Measurements from ENCODE around the gene APOBEC3H. TPM values are rescaled to one million over a fixed set of nuclear protein-coding genes. Genes with fewer than 3 reads are reported as not detected.

The APOBEC3H gene
- total and polyA plus RNA-seq, 2 donors (not counting 3 experiments of a cell fraction or from before 2014, with no cell fraction given), result not detected

DNA sequence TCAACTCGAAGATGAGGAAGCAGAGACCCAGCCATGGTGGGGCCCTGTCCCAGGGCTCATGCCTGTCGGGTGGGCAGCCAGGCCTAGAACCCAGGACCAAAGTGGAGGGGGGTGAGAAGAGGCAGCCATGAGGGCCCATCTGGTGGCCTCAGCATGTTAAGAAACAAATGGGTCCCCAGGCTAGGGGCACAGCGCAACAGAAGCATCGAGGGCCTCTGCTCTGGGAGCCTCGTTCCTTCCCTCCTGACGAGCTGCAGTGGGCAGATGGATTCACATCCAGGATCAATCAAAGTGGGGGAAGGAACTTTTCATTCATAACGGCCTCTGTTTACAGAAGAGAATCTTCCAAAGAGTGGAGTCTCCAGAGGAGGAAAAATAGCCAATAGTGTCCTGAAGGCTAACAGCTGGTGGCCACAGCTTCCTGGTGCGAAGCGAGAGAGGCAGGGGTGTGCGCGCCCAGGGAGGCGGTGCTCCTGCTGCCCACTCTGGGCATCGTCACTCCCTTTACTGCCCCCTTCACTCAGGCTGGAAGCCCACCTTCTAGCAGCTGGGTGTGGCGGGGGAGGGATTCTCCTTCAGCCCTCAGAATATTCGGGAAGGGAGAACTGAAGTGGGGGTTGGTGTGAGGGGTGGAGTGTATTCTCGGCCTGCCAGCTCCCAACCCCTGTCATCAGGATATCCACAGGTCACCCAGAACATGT lies 51.1 kb downstream of the APOBEC3H start:
- no peak for DNase-seq (ENCODE audit: low read depth, low spot score)
- Histone ChIP-seq H3K36me3 (ENCODE audit: control insufficient read depth in 2 of 2, extremely low read depth in 1 of 2, insufficient read depth in 2 of 2, low read length in 2 of 2) (no peaks in the 10 kb centered on the region), H3K9me3 (replicated peaks; ENCODE audit: control insufficient read depth, insufficient read depth, low read length) (no peaks in the 10 kb centered on the region), H3K79me2 (ENCODE audit: control insufficient read depth, insufficient read depth, low read length) (no peaks in the 10 kb centered on the region), H3K9me1 (replicated peaks; ENCODE audit: control insufficient read depth, extremely low read depth, insufficient read depth, low read length) (no peaks in the 10 kb centered on the region), H3K4me3 (replicated peaks in 1 of 3; ENCODE audit: insufficient read depth in 1 of 3, low read depth in 1 of 3, low read length in 3 of 3) (no peak overlapping the region), H3K27me3 (ENCODE audit: control insufficient read depth in 2 of 2, insufficient read depth in 2 of 2, low read length in 2 of 2) (peaks cover 0 to under 1% of the 10 kb centered on the region in 2 experiments), H3K27ac (ENCODE audit: insufficient read depth, low read depth, low read length) (no peak overlapping the region), H3K4me2 (ENCODE audit: insufficient read depth, low read length) (no peak overlapping the region), H3K4me1 (ENCODE audit: control insufficient read depth, extremely low read depth, insufficient read depth, low read length) (peaks cover 11% of the 10 kb centered on the region), H4K20me1 (replicated peaks; ENCODE audit: control insufficient read depth, extremely low read depth, insufficient read depth, low read length) (no peaks in the 10 kb centered on the region), H2AFZ (ENCODE audit: low read depth, low read length) (no peak overlapping the region), H3K9ac (replicated peaks; ENCODE audit: extremely low read depth, insufficient read depth, low read length) (no peak overlapping the region)
- dilution Hi-C loops (cut with MboI; ENCODE audit: extremely low pct_ligation_motif_present, low sequenced_read_pairs), result no loop called here
- no TSS peak for BruUV-seq (replicated peaks)
- POLR2A ChIA-PET, result interaction anchor here (0.8 to 1.4 kb wide), 2 partner anchors 170 to 171 kb away, joined by 3 to 4 read pairs; no protein-coding TSS in a partner anchor
- TF ChIP-seq, protein P1, sequence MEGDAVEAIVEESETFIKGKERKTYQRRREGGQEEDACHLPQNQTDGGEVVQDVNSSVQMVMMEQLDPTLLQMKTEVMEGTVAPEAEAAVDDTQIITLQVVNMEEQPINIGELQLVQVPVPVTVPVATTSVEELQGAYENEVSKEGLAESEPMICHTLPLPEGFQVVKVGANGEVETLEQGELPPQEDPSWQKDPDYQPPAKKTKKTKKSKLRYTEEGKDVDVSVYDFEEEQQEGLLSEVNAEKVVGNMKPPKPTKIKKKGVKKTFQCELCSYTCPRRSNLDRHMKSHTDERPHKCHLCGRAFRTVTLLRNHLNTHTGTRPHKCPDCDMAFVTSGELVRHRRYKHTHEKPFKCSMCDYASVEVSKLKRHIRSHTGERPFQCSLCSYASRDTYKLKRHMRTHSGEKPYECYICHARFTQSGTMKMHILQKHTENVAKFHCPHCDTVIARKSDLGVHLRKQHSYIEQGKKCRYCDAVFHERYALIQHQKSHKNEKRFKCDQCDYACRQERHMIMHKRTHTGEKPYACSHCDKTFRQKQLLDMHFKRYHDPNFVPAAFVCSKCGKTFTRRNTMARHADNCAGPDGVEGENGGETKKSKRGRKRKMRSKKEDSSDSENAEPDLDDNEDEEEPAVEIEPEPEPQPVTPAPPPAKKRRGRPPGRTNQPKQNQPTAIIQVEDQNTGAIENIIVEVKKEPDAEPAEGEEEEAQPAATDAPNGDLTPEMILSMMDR (IDR thresholded peaks at IDR 0.05; ENCODE audit: extremely low read depth in 1 of 2, insufficient read depth in 1 of 2, low read depth in 1 of 2, low read length in 2 of 2), result no peak
- TF ChIP-seq POLR2A (IDR thresholded peaks at IDR 0.05; ENCODE audit: low read depth, low read length), result no peak
- no peak for FAIRE-seq
- CTCF ChIA-PET, result interaction anchor here (1.6 kb wide), 2 partner anchors 12 to 279 kb away, joined by 3 to 5 read pairs; no protein-coding TSS in a partner anchor
- intact Hi-C loops (cut with micrococcal nuclease), result no loop called here

DNA sequence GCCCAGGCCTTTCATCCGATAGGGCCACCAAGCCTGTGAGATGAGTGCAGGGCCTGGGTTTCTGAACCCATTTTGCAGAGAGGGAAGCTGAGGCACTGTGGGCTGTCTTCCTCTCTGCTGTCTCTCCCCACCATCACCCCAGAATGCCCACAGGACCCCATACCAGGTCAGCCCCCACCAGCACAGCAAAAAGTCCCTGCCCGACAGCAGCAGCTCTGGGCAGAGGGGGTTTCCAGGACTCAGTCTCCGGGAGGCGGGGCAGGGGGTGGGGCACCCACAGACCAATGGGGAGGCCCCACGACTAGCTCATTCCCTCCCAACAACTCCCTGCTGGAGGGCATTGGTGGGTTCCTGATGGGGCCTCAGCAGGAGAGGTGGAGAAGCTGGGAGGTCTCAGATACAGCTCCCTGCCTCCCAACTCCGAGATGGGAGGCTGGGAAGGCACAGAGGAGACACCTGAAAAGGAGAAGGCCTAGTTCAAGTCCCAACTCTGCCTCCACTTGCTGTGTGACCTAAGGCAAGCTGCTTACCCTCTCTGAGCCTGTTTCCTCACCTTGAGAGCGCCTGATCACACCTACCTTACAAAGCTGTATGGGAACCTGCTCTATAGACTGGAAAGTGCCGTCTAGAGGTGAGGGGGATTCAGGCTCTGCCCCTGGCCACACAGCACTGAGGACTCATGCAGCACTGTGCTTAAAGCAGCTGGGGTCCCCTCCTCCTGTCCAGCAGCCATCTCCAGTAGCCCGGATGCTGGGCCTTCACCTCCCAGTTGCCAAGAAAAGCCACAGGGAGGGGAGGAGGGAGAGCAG lies 51.9 kb downstream of the APOBEC3H start:
- ChIA-PET POLR2A (interaction anchor here (0.8 to 1.4 kb wide), 2 partner anchors 169 to 170 kb away, joined by 3 to 4 read pairs; no protein-coding TSS in a partner anchor), CTCF (interaction anchor here (1.0 to 1.6 kb wide), 5 partner anchors 13 to 280 kb away, joined by 3 to 5 read pairs (median 3); no protein-coding TSS in a partner anchor)
- TF ChIP-seq JUN (IDR thresholded peaks at IDR 0.05; ENCODE audit: borderline replicate concordance, insufficient read depth, insufficient read length, low read depth), result no peak
- TF ChIP-seq GATA2 (IDR thresholded peaks at IDR 0.05; ENCODE audit: insufficient read depth, insufficient read length, low read depth, low read length), result no peak
- TF ChIP-seq POLR2A (IDR thresholded peaks at IDR 0.05; ENCODE audit: low read depth, low read length), result no peak
- TF ChIP-seq MYC (IDR thresholded peaks at IDR 0.05; ENCODE audit: low read depth, low read length), result no peak
- no peak for TF ChIP-seq POLR2AphosphoS5 (IDR thresholded peaks at IDR 0.05; ENCODE audit: insufficient read depth, low read depth, low read length)
- no peak for TF ChIP-seq FOS (IDR thresholded peaks at IDR 0.05; ENCODE audit: borderline replicate concordance, insufficient read depth, low read length)
- TF ChIP-seq, protein P2, sequence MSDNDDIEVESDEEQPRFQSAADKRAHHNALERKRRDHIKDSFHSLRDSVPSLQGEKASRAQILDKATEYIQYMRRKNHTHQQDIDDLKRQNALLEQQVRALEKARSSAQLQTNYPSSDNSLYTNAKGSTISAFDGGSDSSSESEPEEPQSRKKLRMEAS (IDR thresholded peaks at IDR 0.05; ENCODE audit: insufficient read depth, insufficient read length), result no peak
- TF ChIP-seq, protein P1 (IDR thresholded peaks at IDR 0.05; ENCODE audit: extremely low read depth in 1 of 2, insufficient read depth in 1 of 2, low read depth in 1 of 2, low read length in 2 of 2), result no peak
- TF ChIP-seq EZH2 (IDR thresholded peaks at IDR 0.05; ENCODE audit: borderline replicate concordance, low read depth, low read length, severe bottlenecking), result no peak
- Histone ChIP-seq H3K9ac (replicated peaks; ENCODE audit: extremely low read depth, insufficient read depth, low read length) (no peak overlapping the region), H3K27me3 (ENCODE audit: control insufficient read depth in 2 of 2, insufficient read depth in 2 of 2, low read length in 2 of 2) (peaks cover 6 to 8% of the 10 kb centered on the region in 2 experiments), H4K20me1 (replicated peaks; ENCODE audit: control insufficient read depth, extremely low read depth, insufficient read depth, low read length) (no peaks in the 10 kb centered on the region), H3K27ac (ENCODE audit: insufficient read depth, low read depth, low read length) (no peak overlapping the region), H3K79me2 (ENCODE audit: control insufficient read depth, insufficient read depth, low read length) (no peaks in the 10 kb centered on the region), H3K4me1 (ENCODE audit: control insufficient read depth, extremely low read depth, insufficient read depth, low read length) (peaks cover 11% of the 10 kb centered on the region), H2AFZ (ENCODE audit: low read depth, low read length) (no peak overlapping the region), H3K4me3 (replicated peaks in 1 of 3; ENCODE audit: insufficient read depth in 1 of 3, low read depth in 1 of 3, low read length in 3 of 3) (no peak overlapping the region), H3K9me1 (replicated peaks; ENCODE audit: control insufficient read depth, extremely low read depth, insufficient read depth, low read length) (no peaks in the 10 kb centered on the region), H3K36me3 (ENCODE audit: control insufficient read depth in 2 of 2, extremely low read depth in 1 of 2, insufficient read depth in 2 of 2, low read length in 2 of 2) (no peaks in the 10 kb centered on the region), H3K9me3 (replicated peaks; ENCODE audit: control insufficient read depth, insufficient read depth, low read length) (no peaks in the 10 kb centered on the region), H3K4me2 (ENCODE audit: insufficient read depth, low read length) (no peak overlapping the region)
- no TSS peak for BruUV-seq (replicated peaks)
- FAIRE-seq, result no peak
- intact Hi-C loops (cut with micrococcal nuclease) (no loop called here), dilution Hi-C loops (cut with MboI; ENCODE audit: extremely low pct_ligation_motif_present, low sequenced_read_pairs) (no loop called here)
- peak; percentile 42 for DNase-seq (ENCODE audit: low read depth, low spot score)
